ENCODE data around the gene RBMS3.

DNA sequence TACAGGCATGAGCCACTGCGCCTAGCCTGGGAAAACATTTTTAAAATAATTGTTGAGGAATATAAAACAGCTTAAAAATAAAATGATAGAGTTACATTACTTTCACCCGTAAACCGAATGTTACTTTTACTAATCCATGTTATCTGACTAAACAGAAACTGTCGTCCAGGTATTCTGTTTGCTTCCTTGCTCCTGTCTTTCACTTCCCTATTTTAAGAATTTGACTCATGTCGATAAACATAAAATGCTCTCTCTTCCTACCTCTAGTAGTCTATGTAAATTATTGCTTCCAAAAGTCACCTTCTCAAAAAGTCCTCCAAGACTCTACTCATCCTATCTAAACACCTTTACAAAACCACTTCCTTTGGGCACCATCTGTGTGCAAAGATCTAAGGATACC lies 216.4 kb downstream of the RBMS3 start:
- TF ChIP-seq, protein P1, sequence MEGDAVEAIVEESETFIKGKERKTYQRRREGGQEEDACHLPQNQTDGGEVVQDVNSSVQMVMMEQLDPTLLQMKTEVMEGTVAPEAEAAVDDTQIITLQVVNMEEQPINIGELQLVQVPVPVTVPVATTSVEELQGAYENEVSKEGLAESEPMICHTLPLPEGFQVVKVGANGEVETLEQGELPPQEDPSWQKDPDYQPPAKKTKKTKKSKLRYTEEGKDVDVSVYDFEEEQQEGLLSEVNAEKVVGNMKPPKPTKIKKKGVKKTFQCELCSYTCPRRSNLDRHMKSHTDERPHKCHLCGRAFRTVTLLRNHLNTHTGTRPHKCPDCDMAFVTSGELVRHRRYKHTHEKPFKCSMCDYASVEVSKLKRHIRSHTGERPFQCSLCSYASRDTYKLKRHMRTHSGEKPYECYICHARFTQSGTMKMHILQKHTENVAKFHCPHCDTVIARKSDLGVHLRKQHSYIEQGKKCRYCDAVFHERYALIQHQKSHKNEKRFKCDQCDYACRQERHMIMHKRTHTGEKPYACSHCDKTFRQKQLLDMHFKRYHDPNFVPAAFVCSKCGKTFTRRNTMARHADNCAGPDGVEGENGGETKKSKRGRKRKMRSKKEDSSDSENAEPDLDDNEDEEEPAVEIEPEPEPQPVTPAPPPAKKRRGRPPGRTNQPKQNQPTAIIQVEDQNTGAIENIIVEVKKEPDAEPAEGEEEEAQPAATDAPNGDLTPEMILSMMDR (IDR thresholded peaks at IDR 0.05; ENCODE audit: control extremely low read depth in 1 of 3, insufficient read depth in 1 of 3, low read depth in 1 of 3, low read length in 3 of 3): no peak
- no peak for TF ChIP-seq POLR2A (IDR thresholded peaks at IDR 0.05; ENCODE audit: control extremely low read depth in 1 of 2, low read depth in 2 of 2, low read length in 2 of 2)
- no peak for TF ChIP-seq EZH2 (IDR thresholded peaks at IDR 0.05; ENCODE audit: low read depth, low read length, severe bottlenecking)
- TF ChIP-seq MAFK (IDR thresholded peaks at IDR 0.05; ENCODE audit: low read depth, low read length): no peak
- TF ChIP-seq NANOG (IDR thresholded peaks at IDR 0.05; ENCODE audit: insufficient read depth, low read depth, low read length, poor library complexity, severe bottlenecking): no peak
- TF ChIP-seq EP300 (IDR thresholded peaks at IDR 0.05; ENCODE audit: borderline replicate concordance in 1 of 2, low read depth in 2 of 2, low read length in 2 of 2): no peak
- TF ChIP-seq, protein P2, sequence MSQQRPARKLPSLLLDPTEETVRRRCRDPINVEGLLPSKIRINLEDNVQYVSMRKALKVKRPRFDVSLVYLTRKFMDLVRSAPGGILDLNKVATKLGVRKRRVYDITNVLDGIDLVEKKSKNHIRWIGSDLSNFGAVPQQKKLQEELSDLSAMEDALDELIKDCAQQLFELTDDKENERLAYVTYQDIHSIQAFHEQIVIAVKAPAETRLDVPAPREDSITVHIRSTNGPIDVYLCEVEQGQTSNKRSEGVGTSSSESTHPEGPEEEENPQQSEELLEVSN (IDR thresholded peaks at IDR 0.05): no peak
- TF ChIP-seq, protein P3, sequence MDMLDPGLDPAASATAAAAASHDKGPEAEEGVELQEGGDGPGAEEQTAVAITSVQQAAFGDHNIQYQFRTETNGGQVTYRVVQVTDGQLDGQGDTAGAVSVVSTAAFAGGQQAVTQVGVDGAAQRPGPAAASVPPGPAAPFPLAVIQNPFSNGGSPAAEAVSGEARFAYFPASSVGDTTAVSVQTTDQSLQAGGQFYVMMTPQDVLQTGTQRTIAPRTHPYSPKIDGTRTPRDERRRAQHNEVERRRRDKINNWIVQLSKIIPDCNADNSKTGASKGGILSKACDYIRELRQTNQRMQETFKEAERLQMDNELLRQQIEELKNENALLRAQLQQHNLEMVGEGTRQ (IDR thresholded peaks at IDR 0.05; ENCODE audit: low read length): no peak
- TF ChIP-seq POLR2AphosphoS5 (IDR thresholded peaks at IDR 0.05; ENCODE audit: low read depth, low read length): no peak
- TF ChIP-seq HDAC6 (IDR thresholded peaks at IDR 0.05; ENCODE audit: low read depth, low read length): no peak
- no peak for TF ChIP-seq CTBP2 (IDR thresholded peaks at IDR 0.05; ENCODE audit: borderline replicate concordance, insufficient read depth, insufficient read length, low read length)
- TF ChIP-seq ZNF274 (IDR thresholded peaks at IDR 0.05; ENCODE audit: borderline replicate concordance, extremely low read depth, low read length): no peak
- TF ChIP-seq SIN3A (conservative IDR thresholded peaks at IDR 0.05 in 1 of 2, IDR thresholded peaks at IDR 0.05 in 1 of 2; ENCODE audit: low read depth in 1 of 2, low read length in 2 of 2): no peak
- TF ChIP-seq RAD21 (IDR thresholded peaks at IDR 0.05 in 1 of 2, conservative IDR thresholded peaks at IDR 0.05 in 1 of 2; ENCODE audit: low read depth in 2 of 2, low read length in 2 of 2): no peak
